Measurements from ENCODE around the gene KRTAP10-7. TPM values are rescaled to one million over a fixed set of nuclear protein-coding genes. Genes with fewer than 3 reads are reported as not detected.

The KRTAP10-7 gene
- total and polyA plus RNA-seq, 9 of the 15 experiments (the other 6 are each of a cell fraction or from before 2014, with no cell fraction given): not detected

DNA sequence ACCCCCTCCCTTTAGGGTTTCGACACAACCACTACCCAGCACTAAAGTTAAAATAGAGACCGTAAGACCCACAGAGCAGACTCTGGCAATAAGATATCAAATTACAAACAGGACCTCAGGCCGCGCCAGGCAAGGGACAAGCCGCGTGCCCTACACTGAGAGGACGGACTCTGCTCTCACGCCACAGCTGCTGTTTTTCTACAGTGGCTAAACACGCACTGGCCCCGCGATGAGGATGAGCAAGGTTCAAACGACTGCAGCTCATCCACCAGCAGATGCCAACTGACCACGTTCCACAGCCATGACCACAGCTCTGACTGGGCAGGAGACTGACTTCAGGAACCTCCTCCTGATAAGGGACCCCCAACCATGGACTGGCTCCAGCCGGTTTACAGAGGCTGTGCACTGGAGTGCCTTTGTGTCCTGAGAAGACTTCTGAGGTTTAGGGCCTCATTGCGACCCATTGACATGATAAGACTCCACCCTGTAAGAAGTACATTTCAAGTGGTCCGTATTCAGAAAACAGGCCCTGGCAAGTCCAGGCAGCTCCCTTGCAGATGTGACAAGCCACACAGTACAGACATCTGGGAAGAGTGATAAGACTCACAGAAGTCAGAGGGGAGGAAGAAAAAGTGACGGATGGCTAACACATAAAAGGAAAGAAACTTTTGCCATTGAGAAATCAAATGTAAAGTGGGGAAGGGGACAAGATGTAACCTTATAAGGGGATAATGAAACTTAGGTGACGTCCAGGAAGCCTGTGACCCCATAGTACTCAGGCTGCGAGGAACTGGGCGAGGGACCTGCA, 6.6 kb upstream of the KRTAP10-7 start (continued):
- TF ChIP-seq, protein P1, sequence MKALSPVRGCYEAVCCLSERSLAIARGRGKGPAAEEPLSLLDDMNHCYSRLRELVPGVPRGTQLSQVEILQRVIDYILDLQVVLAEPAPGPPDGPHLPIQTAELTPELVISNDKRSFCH (CRISPR knock-in tag; IDR thresholded peaks at IDR 0.05): no peak
- TF ChIP-seq, protein P1 (tag; IDR thresholded peaks at IDR 0.05): peak; percentile 87
- TF ChIP-seq, protein P2, sequence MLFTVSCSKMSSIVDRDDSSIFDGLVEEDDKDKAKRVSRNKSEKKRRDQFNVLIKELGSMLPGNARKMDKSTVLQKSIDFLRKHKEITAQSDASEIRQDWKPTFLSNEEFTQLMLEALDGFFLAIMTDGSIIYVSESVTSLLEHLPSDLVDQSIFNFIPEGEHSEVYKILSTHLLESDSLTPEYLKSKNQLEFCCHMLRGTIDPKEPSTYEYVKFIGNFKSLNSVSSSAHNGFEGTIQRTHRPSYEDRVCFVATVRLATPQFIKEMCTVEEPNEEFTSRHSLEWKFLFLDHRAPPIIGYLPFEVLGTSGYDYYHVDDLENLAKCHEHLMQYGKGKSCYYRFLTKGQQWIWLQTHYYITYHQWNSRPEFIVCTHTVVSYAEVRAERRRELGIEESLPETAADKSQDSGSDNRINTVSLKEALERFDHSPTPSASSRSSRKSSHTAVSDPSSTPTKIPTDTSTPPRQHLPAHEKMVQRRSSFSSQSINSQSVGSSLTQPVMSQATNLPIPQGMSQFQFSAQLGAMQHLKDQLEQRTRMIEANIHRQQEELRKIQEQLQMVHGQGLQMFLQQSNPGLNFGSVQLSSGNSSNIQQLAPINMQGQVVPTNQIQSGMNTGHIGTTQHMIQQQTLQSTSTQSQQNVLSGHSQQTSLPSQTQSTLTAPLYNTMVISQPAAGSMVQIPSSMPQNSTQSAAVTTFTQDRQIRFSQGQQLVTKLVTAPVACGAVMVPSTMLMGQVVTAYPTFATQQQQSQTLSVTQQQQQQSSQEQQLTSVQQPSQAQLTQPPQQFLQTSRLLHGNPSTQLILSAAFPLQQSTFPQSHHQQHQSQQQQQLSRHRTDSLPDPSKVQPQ (CRISPR knock-in tag; IDR thresholded peaks at IDR 0.05; ENCODE audit: borderline replicate concordance): no peak
- TF ChIP-seq ZNF444 (CRISPR knock-in tag; IDR thresholded peaks at IDR 0.05) (no peak), BACH1 (tag; IDR thresholded peaks at IDR 0.05) (peak; percentile 46; the same call in 1 of the 2 replicates), BRF1 (IDR thresholded peaks at IDR 0.05; ENCODE audit: borderline replicate concordance, extremely low read depth, insufficient read length) (no peak), NBN (IDR thresholded peaks at IDR 0.05; ENCODE audit: low read depth) (peak; percentile 79), PYGO2 (tag; IDR thresholded peaks at IDR 0.05) (no peak; the same call in none of the 2 replicates), HDAC3 (IDR thresholded peaks at IDR 0.05; ENCODE audit: borderline replicate concordance, partially characterized antibody) (peak; percentile 77), ATF1 (CRISPR knock-in tag; IDR thresholded peaks at IDR 0.05) (no peak), ATF1 (tag; IDR thresholded peaks at IDR 0.05) (peak; percentile 81), ARNT (IDR thresholded peaks at IDR 0.05) (peak in 1 of 2 experiments; percentile 74; a peak in 2 of 4 replicates), RBM34 (IDR thresholded peaks at IDR 0.05; ENCODE audit: borderline replicate concordance, insufficient read depth, low read length) (no peak), SAFB (IDR thresholded peaks at IDR 0.05; ENCODE audit: borderline replicate concordance, low read depth, low read length) (no peak), RAD21 (CRISPR knock-in tag; conservative IDR thresholded peaks at IDR 0.05 in 1 of 2, IDR thresholded peaks at IDR 0.05 in 1 of 2) (peak in 1 of 2 experiments; percentile 10; a peak in 1 of 4 replicates)
- TF ChIP-seq, protein P3, sequence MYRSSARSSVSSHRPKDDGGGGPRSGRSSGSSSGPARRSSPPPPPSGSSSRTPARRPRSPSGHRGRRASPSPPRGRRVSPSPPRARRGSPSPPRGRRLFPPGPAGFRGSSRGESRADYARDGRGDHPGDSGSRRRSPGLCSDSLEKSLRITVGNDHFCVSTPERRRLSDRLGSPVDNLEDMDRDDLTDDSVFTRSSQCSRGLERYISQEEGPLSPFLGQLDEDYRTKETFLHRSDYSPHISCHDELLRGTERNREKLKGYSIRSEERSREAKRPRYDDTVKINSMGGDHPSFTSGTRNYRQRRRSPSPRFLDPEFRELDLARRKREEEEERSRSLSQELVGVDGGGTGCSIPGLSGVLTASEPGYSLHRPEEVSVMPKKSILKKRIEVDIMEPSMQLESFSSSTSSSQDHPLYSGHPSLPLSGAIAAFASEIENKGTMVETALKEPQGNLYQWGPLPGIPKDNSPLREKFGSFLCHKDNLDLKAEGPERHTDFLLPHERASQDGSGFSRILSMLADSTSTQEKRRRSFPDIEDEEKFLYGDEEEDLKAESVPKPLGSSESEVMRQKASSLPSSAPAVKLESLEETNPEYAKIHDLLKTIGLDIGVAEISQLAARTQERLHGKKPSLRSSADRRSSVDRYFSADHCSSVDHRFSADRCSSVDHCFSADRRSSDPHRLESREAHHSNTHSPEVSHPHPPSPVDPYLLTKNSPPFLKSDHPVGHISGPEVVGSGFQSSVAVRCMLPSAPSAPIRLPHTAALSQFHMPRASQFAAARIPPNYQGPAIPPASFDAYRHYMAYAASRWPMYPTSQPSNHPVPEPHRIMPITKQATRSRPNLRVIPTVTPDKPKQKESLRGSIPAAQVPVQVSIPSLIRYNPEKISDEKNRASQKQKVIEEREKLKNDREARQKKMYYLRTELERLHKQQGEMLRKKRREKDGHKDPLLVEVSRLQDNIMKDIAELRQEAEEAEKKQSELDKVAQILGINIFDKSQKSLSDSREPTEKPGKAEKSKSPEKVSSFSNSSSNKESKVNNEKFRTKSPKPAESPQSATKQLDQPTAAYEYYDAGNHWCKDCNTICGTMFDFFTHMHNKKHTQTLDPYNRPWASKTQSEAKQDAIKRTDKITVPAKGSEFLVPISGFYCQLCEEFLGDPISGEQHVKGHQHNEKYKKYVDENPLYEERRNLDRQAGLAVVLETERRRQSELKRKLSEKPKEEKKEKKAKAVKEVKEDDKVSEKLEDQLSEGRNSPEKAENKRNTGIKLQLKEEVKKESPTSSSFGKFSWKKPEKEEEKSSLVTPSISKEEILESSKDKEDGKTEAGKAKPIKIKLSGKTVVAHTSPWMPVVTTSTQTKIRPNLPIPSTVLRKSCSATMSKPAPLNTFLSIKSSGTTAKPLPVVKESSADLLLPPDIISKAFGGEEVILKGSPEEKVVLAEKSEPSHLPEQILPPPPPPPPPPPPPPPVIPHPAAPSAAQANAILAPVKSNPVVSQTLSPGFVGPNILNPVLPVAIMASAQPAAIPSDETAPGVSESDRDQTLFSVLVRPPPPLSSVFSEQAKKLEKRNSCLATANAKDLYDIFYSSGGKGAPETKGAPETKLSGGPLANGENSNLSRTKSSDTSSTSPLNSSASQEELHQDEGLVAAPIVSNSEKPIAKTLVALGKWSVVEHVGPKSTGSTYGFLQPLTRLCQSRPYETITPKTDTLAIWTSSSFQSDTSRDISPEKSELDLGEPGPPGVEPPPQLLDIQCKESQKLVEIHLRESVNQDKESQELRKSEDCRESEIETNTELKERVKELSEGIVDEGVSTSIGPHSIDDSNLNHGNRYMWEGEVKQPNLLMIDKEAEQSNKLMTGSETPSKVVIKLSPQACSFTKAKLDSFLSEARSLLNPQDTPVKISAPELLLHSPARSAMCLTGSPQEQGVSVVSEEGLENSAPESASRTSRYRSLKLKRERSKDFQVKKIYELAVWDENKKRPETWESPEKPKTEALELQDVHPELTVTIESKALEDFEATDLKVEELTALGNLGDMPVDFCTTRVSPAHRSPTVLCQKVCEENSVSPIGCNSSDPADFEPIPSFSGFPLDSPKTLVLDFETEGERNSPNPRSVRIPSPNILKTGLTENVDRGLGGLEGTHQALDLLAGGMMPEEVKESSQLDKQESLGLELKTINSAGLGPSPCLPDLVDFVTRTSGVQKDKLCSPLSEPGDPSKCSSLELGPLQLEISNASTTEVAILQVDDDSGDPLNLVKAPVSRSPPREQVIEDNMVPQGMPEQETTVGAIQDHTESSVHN (IDR thresholded peaks at IDR 0.05; ENCODE audit: borderline replicate concordance in 1 of 2, low read depth in 1 of 2): peak in 1 of 2 experiments; percentile 44; a peak in 1 of 4 replicates
